NCI-H146 (cell line): ENCODE results near the gene TMEM63A.

ENCODE experiments used
- DNase-seq: peaks from one replicate; lab custom pipeline; 2025; lab: John Stamatoyannopoulos, UW

TMEM63A gene

GRCh38 chr1:225866981-225867380 lies 15.2 kb downstream of the TMEM63A start:
- no peak for DNase-seq

- DNase-seq = no peak
Observed at GRCh38 chr1:225866061-225866837, 15.9 kb downstream of the TMEM63A start.

DNA sequence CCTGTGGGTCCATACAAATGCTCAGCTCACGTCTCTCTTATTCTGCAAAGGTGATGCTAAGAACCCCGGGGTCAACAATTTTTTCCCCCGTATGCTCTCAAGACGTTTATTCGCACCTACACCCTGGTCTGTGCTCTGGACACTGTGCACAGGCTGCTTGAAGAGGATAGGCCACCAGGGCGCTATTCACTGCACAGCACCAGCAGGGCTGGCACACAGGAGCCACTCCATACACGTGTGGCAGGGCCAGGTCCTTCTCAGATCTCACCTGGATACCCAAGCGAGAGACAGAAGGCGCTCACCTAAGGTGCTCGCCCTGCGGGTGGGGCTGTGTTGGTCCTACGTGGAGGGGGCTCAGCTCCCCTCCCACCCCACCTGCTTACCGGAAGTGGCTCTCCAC lies 16.7 kb downstream of the TMEM63A start:
- DNase-seq = no peak

- DNase-seq = no peak
Observed at GRCh38 chr1:225863167-225863566, 19.0 kb downstream of the TMEM63A start.

GRCh38 chr1:225862581-225862950 lies 19.6 kb downstream of the TMEM63A start:
- DNase-seq = no peak

DNA sequence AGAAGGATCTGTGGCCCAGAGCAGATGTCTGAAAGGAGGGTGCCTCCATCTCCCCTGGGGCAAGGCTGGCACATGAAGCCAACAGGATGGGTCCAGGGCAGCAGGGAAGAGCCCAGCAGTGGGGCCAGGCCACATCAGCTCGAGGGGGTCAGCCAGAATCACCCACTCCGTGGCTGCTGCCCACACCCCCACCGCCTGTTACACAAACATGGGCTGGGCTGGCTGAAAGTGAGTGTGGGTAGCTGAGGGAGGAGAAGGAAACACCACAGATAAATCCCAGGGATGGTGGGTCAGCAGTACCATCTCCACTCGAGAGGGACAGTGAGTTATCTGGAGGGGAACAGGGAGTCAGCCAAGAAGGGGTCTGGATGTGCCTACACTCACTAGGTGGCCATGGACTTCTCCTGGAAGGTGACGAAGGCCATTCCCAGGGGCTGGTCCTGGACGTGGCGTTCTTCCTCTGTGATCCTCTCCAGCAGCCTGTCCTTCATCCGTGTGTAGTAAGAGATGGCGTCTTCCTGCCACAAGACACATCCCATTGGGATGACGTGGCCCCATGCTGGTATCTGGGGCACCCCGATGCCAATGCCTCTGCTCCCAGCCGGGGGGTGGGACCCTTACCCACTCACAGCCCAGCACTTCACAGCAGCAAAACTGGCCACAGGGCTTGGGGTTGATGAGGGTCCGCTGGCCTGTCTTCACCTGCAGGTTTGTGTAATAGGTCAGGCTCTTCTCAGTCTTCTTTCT lies 20.2 kb downstream of the TMEM63A start:
- no peak for DNase-seq

DNA sequence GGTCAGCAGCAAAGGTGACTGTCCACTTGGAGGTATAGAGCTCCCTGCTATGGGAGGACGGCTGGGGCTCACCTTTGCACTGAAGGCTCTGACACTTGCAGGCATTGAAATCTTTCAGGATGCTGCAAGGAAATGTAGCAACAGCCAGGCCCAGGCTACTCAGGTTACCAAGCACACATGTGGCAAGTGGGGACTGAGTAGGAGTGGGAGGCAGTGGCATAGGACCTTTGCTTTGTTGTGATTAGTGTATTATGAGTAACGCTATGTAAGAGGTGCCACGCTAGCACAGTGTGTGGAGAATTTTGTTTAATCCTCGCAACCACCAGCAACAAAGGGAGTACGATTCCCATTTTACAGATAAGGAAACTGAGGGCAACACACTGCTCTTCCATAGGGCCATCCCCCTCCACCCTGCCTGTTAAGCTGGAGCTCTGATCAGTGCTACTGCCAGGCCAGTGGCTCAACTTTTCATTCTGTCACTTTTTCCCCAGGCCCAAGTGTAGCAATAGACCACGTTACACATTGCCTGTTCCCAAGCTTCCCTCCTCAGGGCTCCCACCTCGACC lies 21.2 kb downstream of the TMEM63A start:
- DNase-seq = no peak

- no peak for DNase-seq
Observed at GRCh38 chr1:225860107-225860506, 22.1 kb downstream of the TMEM63A start.

GRCh38 chr1:225859151-225859550 lies 23.0 kb downstream of the TMEM63A start:
- no peak for DNase-seq

GRCh38 chr1:225857256-225857655 lies 24.9 kb downstream of the TMEM63A start:
- DNase-seq = peak; percentile 15

- DNase-seq = no peak
Observed at GRCh38 chr1:225855503-225856300, 26.5 kb downstream of the TMEM63A start.

- no peak for DNase-seq
Observed at GRCh38 chr1:225853441-225853840, 28.7 kb downstream of the TMEM63A start.

DNA sequence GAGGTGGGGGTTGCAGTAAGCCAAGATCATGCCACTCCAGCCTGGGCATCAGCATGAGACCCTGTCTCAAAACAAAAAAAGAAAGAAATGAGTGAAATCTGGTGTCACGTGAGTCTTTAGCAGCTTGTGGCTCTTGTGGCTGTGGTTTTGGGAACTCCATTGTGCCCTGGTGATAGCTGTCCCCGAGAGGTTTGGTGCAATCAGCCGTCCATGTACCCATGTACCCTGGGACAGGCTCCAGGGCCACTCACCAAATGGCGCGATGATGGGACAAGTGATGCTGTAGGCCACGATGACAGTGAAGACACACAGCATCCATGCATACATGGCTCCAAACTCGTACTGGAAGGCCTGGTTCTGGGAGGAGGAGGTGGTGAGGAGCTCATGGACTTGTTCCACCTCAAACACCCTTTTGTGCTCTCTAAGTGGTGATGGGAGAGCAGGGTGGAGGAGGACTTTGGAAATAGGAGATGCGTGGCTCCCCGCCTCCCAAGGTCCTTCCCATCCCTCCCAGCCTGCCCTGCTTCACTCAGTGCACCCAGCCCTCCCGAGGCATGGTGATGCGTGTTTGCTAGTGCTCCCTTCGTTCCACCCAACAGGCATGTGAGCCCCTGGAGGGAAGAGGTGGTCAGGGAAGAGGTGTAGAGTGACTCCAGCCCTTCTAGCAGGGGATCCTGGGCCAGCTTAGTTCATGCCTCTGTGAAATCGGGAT lies 29.6 kb downstream of the TMEM63A start:
- no peak for DNase-seq

DNA sequence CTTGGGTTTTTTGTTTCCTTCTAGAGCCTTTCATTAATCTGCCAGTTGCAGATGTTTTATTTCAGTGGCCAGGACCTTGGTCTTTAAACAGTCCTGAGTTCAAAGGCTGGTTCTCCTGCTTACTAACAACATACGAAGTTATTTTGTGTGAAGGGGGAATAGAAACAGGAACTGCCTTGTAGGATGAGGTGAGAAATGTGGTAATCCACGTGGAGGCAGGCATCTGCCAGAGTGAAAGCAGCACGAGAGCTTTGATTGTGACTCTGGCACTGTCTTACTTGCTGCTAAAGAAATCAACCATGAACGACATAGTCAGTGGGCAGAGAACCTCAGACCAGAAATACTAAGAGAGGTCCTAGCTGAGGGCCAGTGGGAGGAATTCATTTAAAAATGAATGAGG lies 30.4 kb downstream of the TMEM63A start:
- DNase-seq = no peak

DNA sequence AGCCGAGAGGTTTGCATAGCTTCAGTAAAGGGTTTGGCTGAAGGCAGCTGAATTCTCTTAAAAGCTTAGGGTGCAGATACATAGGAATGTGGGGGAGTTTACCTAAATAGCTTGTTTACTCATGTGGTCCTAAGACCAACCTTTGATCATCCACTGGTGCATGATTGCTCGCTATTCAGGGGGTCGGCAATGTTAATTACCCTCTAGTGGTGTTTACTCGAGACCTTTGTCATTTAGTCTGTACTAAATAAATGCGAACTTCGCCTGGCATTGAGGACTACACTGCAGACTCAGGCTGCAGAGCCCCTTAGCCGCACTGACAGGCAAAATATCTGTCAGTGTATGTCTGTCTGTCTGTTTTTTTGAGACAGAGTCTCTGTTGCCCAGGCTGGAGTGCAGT lies 31.8 kb downstream of the TMEM63A start:
- DNase-seq = no peak

- no peak for DNase-seq
Observed at GRCh38 chr1:225849925-225850324, 32.3 kb downstream of the TMEM63A start.

DNA sequence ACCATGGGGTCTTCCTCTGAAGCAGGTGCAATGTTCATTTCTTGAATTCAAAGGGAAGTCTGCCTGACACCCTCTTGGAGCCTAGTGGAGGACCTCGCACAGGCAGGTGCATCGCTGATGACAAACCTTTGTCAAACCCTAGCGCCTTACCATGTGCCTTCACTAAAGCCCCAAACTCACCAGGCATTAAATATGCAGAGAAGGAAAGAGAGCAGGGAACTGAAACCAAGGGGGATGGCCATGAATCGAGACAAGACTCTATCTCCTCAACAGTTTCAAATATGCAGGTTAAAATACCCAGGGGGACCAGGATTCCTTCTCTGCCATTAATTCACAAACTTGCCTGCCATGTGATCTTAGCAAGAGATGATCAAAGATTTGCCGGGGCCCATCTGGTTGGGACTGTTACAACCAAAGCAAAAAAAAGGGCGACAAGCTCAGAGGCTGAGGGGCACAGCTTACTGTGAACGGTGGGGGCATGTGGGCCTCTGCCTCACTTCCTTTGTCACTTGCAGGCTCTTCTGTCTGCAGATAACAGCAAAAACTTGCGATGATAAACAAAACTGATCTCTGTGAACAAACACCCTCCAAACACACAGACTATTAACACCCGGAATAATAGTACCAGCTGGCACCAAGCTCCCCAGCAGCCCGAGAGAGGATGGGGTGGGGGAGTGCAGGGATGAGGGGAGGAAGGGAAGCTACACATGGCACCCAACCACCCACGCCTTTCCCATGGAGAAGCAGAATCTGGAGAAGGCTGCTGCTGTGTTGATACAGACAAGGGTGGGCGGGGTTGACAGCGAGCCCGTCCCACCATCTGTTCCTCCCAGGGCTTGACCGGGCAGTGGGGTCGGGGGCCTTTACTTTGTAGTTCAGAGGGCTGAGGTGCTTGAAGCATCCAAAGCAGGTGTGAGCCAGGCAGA lies 33.9 kb downstream of the TMEM63A start:
- peak; percentile 10 for DNase-seq

DNA sequence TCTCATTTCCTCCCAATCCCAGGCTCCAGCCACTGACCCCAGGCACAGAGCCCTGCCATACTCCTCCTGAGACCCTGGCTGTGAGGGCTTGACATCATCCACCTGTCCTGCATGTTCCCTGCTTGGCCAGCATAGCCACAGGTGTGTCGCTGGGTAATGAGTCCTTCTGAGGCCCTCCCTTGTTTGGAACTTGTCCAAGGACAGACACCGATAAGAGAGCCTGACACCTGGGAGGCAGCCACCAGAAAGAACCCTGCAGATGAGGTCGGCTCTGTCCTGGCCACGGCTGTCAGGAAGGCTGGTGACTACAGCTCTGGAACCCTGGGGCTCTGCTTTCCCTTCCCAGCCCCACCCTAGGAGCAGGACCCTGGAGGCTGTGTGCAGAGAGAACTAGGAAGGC lies 34.6 kb downstream of the TMEM63A start:
- peak; percentile 96 for DNase-seq

GRCh38 chr1:225846331-225847310 lies 35.6 kb downstream of the TMEM63A start:
- DNase-seq = no peak
